HG03432 (cell line): ENCODE measurements around the gene RBM43.

Source experiments
- ATAC-seq: cut with Tn5 transposase; IDR thresholded peaks from one replicate; pipeline ENCODE4 v1.9.1; 2021; ENCODE audit warnings: mild to moderate bottlenecking, moderate library complexity; ENCODE audit not compliant: unreplicated experiment

RBM43 gene

DNA sequence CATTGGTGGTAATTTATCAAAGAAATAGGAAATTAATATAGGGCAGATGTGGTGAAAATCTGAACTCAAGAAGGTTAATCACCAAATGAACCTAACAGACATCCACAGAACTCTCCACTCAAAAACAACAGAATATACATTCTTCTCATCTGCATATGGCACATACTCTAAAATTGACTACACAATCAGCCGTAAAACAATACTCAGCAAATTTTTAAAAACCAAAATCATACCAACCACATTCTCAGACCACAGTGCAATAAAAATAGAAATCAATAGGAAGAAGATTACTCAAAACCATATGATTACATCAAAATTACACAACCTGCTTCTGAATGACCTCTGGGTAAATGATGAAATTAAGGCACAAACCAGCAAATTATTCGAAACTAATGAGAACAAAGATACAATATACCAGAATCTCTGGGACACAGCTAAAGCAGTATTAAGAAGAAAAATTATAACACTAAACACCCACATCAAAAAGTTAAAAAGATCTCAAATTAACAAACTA lies 31.0 kb downstream of the RBM43 start:
- no peak for ATAC-seq

DNA sequence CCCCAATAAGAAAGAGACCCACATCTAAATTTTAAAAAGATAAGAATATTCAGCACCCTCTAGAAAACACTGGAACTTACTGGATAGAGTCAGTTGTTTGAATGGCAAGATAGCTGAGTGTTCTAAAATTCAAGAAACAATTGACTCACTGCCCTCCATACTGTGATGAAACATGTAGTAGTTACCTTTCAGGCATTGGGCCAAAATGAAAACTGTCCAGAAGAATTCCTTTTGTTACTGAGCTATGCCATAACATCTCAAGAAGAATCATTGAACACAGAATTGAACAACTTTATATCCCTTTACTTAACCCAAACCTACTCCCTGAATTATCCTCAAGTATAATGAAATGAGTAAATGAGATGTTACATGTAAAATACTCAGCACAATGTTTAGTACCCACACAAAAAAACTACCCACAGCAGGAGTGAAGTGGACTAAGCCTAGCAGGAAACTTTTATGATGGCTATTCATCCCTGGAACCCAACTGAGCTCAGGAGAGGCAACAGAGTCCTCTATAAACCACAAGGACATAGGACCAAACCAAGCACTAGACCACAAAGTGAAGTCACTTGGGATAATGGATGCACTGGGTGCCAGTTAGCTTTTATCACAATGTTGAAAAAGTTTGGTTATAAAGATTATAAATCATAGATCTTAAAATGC lies 32.7 kb downstream of the RBM43 start:
- no peak for ATAC-seq

GRCh38 chr2:151217343-151217742 lies 44.3 kb downstream of the RBM43 start:
- ATAC-seq, result no peak

- ATAC-seq, result no peak
Measured at GRCh38 chr2:151207100-151207499, 54.6 kb downstream of the RBM43 start.

DNA sequence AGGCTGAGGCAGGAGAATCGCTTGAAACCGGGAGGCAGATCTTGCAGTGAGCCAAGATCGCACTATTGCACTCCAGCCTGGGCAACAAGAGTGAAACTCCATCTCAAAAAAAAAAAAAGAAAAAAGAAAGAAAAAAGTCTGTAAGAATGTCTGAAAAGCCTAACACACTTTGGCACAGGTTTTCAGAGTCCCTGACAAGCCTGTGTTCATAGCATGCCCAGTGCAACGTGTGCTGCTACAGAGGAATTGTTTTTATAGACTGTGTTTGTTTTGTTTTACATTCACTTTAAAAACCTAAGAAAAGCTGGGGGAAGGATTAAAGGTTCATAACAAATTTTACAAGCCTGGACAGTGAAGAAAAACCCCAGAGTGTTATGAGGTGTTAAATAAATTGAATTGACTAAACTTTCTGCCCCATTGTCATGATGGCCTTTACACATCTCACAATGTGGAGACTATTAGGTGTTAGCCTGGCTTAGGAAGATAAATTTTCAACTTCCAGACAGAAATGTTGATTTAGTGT lies 55.2 kb downstream of the RBM43 start:
- no peak for ATAC-seq

- no peak for ATAC-seq
Measured at GRCh38 chr2:151205571-151205970, 56.1 kb downstream of the RBM43 start.

- no peak for ATAC-seq
Measured at GRCh38 chr2:151204756-151205155, 56.9 kb downstream of the RBM43 start.

- no peak for ATAC-seq
Measured at GRCh38 chr2:151200844-151201243, 60.8 kb downstream of the RBM43 start.

DNA sequence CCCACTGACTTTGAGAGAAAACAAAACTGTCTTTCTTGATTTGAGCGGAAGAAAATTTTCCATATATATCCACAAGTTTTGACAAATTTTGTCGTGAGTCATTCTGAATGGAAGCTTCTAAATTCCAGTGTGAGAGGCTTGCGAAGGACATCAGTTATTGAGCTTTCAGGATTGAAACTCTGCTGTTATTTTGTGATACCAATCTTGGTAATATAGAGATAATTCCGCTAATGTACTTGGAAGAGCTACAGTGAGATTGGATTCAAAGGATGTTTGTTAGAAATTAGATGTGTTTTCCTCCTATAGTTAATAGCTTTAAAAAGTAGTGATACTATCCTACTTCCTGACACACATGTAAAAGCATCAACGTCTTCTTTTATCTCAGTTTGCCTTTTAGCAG lies 61.4 kb downstream of the RBM43 start:
- no peak for ATAC-seq

DNA sequence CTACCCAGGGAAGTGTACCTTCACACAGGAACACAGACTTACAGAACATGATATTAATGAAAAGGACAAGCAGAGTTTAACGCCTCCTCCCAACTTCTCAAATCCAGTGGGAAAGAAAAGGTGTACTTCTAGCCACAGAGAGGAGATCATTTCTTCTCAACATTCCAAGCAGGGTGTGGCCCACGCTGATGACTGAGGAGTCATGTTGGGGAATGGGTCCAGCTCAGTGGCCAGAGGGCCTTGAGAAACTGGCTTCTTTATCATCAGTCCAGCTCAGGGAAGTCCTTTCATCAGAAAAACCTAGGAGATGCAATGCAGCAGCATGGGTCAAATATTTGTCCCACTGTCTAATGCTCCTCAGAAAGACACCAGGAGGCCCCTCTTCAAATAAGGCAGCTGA lies 63.0 kb downstream of the RBM43 start:
- no peak for ATAC-seq
